ENCODE data around the gene DCXR. TPM values are rescaled to one million over a fixed set of nuclear protein-coding genes. Genes with fewer than 3 reads are reported as not detected.

DCXR gene
- total and polyA plus RNA-seq, 2 of the 13 experiments (the other 11 are each of a cell fraction or from before 2014, with no cell fraction given) = 287 to 311 TPM

- peak; percentile 59; the same call in 1 of the 2 replicates for TF ChIP-seq THAP9 (CRISPR knock-in tag; IDR thresholded peaks at IDR 0.05; ENCODE audit: borderline replicate concordance)
- peak; percentile 15; the same call in 1 of the 2 replicates for TF ChIP-seq ERF (CRISPR knock-in tag; IDR thresholded peaks at IDR 0.05)
- peak; percentile 44; the same call in 1 of the 2 replicates for TF ChIP-seq NFYC (CRISPR knock-in tag; IDR thresholded peaks at IDR 0.05)
- peak; percentile 40; the same call in 1 of the 2 replicates for TF ChIP-seq POGZ (CRISPR knock-in tag; IDR thresholded peaks at IDR 0.05)
- TF ChIP-seq NR2F2 (IDR thresholded peaks at IDR 0.05; ENCODE audit: borderline replicate concordance, low read depth) = peak; percentile 26; the same call in 1 of the 2 replicates
- peak; percentile 68; the same call in 1 of the 2 replicates for TF ChIP-seq HNF1B (CRISPR knock-in tag; IDR thresholded peaks at IDR 0.05)
- TF ChIP-seq ZBTB25 (CRISPR knock-in tag; IDR thresholded peaks at IDR 0.05) = no peak; the same call in 1 of the 2 replicates
- TF ChIP-seq ZNF773 (CRISPR knock-in tag; IDR thresholded peaks at IDR 0.05; ENCODE audit: borderline replicate concordance) = 0 out of 2 replicates have a peak, but pooled peaks have one; percentile 34
- peak; percentile 18; the same call in 1 of the 2 replicates for TF ChIP-seq KAT8 (CRISPR knock-in tag; IDR thresholded peaks at IDR 0.05)
- peak; percentile 41; the same call in 1 of the 2 replicates for TF ChIP-seq ARID5B (CRISPR knock-in tag; IDR thresholded peaks at IDR 0.05)
- TF ChIP-seq RBFOX2 (IDR thresholded peaks at IDR 0.05; ENCODE audit: low read depth, low read length) = peak; percentile 88
- TF ChIP-seq ZNF775 (CRISPR knock-in tag; IDR thresholded peaks at IDR 0.05; ENCODE audit: borderline replicate concordance) = no peak
- no peak for TF ChIP-seq MTF1 (CRISPR knock-in tag; IDR thresholded peaks at IDR 0.05)
- TF ChIP-seq ZNF557 (CRISPR knock-in tag; IDR thresholded peaks at IDR 0.05) = no peak
- peak; percentile 45; the same call in 1 of the 2 replicates for TF ChIP-seq TAF1 (CRISPR knock-in tag; IDR thresholded peaks at IDR 0.05)
- no peak for TF ChIP-seq NFKBIZ (CRISPR knock-in tag; IDR thresholded peaks at IDR 0.05)
Observed at GRCh38 chr17:82056729-82057621, 19.5 kb upstream of the DCXR start (continued).
